Fibroblast of gingiva (primary cell): ENCODE results near the gene AGPAT3.

Experiments
- DNase-seq: peaks from one replicate; pipeline ENCODE4 v3.0.0-alpha.2; 2011; ENCODE audit warnings: low read depth

The AGPAT3 gene

GRCh38 chr21:43957128-43957571, 92.1 kb downstream of the AGPAT3 start:
- no peak for DNase-seq

- DNase-seq, result no peak
Measured at GRCh38 chr21:43957611-43958362, 92.8 kb downstream of the AGPAT3 start.

DNA sequence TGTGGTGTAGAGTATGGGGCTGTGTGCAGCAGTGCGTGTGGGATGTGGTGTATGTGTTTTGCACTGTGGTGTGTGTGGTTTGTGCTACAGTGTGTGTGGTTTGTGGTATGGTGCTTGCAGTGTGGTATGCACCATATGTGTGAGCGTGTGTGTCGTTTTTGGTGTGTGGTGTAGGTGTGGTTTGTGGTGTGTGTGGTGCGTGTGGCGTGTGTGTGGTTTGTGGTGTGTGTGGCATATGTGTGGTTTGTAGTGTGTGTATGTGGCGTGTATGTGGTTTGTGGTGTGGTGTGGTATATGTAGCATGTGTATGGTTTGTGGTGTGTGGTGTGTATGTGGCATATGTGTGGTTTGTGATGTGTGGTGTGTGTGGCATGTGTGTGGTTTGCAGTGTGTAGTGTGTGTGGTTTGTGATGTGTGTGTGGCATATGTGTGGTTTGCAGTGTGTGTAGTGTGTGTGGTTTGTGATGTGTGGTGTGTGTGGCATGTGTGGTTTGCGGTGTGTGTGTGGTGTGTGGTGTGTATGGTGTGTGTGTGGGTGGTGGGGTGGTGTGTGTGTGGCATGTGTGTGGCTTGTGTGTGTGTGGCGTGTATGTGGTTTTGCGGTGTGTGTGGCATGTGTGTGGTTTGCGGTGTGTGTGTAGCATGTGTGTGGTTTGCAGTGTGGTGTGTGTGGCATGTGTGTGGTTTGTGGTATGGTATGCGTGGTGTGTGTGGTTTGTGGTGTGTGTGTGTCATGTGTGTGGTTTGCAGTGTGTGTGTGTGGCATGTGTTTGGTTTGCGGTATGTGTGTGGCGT, 93.5 kb downstream of the AGPAT3 start:
- DNase-seq, result no peak

DNA sequence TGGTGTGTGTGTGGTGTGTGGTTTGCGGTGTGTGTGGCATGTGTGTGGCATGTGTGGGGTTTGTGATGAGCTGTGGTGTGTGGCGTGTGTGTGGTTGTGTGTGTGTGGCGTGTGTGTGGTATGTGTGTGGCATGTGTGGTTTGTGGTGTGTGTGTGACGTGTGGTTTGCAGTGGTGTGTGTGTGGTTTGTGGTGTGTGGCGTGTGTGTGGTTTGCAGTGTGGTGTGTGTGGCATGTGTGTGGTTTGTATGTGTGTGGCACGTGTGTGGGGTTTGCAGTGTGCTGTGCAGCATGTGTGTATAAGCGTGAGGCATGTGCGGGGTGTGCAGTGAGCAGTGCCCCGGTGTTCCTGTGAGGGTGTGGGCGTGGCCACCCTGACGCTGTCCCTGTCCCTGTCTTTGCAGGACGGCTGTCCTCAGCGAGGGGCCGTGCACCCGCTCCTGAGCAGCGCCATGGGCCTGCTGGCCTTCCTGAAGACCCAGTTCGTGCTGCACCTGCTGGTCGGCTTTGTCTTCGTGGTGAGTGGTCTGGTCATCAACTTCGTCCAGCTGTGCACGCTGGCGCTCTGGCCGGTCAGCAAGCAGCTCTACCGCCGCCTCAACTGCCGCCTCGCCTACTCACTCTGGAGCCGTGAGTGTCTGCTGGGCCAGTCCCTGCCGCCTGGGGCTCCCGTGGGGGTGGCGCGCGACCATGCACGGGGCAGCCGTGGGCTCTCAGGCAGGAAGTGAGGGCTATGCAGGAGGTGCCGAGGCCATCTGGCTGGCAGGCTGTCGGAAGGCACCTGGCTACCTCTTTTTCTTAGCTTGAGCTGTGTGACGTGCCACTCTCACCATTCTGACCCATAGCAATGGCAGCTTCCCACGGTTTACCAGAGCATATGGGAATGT, 94.5 kb downstream of the AGPAT3 start:
- DNase-seq, result no peak

DNA sequence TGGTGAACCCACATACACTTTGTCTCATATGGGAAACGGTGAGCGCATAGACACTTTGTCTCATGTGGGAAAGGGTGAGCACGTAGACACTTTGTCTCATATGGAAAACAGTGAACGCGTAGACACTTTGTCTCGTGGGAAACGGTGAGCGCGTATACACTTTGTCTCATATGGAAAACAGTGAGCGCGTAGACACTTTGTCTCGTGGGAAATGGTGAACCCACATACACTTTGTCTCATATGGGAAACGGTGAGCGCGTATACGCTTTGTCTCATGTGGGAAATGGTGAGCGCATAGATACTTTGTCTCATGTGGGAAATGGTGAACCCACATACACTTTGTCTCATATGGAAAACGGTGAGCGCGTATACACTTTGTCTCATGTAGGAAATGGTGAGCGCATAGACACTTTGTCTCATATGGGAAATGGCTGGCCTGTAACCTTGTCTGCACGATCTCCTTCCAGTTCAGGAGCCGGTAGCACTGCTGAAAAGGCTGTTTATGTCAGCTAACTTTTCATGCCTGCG, 96.4 kb downstream of the AGPAT3 start:
- DNase-seq, result no peak

GRCh38 chr21:43965911-43966585, 101.0 kb downstream of the AGPAT3 start:
- no peak for DNase-seq

GRCh38 chr21:43966946-43967512, 102.0 kb downstream of the AGPAT3 start:
- DNase-seq, result no peak

DNA sequence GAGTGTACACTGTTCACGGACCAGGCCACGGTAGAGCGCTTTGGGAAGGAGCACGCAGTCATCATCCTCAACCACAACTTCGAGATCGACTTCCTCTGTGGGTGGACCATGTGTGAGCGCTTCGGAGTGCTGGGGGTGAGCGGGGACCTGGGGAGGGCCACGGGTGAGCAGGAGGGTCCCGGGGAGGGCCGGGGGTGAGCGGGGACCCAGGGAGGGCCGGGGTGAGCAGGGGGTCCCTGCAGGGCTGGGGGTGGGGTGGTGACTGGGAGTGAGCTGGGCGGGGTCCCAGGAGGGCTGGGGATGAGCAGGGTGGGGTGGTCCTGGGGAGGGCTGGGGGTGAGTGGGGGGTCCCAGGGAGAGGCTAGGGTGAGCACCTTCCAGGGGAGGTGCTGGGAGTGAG, 103.0 kb downstream of the AGPAT3 start:
- no peak for DNase-seq

DNA sequence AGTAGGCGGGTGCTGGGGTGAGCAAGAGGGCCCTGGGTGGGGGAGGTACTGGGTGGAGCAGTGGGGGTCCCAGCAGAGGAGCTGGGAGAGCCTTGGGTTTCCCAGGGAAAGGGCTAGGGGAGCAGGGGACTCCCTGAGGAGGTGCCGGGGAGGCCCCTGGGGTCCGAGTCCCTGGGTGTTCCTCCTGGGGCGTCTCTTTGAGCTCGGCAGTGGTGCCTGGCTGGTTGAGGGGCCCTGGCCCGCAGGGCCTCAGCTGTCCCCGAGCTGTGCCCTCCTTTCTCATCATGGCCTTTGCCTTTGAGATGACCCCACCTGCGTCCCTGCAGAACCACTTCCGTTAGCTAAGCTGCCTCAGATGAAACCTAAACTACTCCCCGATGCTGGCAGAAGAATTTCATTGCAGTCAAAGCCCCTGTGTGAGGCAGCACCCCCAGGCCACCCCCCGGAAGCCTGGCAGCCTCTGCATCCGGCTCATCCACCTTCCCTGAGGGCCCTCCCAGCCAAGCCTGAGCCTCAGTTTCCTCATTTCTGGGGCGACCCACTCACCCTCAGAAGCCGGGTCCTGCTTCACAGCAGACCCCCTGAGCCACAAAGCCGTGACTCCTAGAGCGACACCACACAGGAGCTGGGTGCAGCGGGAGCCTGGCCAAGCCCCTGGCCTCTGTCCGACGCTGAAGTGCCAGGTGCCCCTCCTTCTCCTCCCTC, 103.5 kb downstream of the AGPAT3 start:
- DNase-seq, result no peak

GRCh38 chr21:43969115-43969444, 104.1 kb downstream of the AGPAT3 start:
- DNase-seq, result no peak

DNA sequence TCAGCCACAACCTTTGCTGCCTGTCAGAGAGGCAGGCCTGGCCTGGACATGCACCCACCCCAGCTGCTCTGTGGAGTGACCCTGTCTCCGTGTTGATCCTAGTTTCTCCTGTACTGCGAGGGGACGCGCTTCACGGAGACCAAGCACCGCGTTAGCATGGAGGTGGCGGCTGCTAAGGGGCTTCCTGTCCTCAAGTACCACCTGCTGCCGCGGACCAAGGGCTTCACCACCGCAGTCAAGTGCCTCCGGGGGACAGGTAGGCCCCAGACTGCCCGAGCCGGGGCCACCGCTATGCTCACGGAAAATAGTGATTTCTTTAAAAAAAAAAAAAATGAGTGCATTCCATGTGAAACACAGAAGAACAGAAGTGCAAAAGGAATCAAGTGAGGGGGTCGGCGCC, 105.5 kb downstream of the AGPAT3 start:
- no peak for DNase-seq

DNA sequence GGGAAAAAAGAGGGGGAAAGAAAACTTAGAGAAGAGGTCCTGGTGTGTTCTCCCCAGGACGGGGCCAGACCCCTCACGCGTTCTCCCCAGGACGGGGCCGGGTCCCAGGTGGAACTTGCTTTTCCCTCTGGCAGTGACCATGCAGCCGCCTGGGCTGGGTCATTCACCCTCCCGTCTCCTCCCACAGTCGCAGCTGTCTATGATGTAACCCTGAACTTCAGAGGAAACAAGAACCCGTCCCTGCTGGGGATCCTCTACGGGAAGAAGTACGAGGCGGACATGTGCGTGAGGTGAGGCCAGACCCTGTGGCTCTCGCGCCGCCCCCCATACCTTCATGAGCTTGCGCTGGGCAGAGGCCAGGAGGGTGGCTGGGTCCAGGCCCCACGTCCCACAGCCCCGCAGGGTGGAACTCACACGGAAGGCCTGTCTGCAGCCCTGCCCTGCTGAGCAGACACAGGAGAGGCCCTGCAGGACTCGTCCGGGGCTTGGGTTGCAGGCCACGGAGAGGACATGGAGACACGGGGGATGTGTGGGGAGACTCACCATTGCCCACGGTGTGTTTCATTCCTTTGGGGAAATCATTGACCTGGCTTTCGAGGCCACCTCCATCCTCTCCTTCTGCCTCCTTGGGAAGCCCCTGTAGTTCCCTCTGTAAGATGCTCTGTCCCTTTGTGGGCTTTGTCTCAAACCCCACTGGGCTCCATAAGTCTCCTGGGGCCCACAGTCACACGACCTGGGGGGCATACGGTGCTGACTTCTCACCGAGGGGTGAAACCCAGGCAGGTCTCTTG, 106.4 kb downstream of the AGPAT3 start:
- DNase-seq, result no peak

DNA sequence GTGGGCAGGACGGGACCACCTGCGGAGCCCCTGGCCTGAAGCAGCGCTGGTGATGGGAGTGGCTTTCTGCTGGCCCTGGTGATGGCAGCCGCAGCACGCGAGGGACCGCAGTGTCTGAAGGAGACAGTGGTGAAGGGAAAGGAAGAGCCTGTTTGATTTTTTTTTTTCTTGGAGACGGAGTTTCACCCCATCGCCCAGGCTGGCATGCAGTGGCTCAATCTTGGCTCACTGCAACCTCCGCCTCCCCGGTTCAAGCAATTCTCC, 106.9 kb downstream of the AGPAT3 start:
- DNase-seq, result no peak

DNA sequence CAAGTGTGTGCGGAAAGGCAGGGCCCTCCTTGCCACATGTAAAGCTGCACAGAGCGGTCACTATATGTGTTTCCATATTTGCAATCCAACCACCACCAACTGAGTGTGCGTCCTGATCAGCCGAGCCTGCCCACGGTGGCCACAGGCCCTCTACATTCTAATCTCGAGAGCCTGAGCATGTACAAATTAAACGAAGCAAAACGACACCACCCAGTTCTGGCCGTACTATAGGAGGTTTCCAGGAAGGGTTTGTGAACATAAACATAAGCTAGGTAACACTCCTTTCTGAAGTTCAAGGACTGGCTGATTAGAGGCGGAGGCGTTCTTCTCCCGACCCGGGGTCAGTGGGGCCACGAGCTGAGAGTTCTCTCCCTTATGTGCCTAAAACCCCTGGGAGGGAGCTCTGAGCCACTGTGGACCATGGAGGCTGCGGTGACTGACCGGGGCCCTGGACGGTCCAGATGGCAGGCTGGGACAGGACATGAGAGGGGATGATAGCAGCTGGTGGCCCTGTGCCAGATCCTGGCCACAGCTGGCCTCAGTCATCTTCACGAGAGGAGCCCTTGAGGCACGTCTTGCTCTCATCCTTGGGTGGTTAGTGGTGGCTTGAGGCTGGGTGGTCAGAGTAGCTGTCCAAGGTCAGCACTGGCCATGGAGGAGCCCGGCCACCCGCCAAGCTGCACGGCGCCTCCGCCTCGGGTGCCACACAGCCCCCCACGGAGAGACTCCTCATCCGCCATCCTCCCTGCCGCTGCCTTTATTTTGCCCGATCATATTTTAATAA, 108.0 kb downstream of the AGPAT3 start:
- DNase-seq, result no peak

DNA sequence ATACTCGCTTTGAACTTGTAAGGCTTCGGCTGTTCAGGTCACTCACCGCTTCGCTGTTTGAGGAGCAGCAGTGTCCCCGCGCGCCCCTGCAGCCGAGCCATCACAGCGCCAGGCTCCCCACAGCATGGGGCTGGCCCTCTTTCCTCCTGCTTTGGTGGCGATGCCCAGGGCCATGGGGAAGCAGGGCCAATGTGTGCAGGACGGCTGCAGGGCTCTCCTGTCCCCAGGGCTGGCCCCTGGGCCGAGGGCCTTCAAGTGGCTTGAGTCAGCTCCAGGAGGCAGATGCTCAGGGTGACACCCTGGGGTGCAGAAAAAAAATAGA, 108.6 kb downstream of the AGPAT3 start:
- DNase-seq, result no peak

GRCh38 chr21:43974791-43975468, 109.9 kb downstream of the AGPAT3 start:
- DNase-seq, result no peak

GRCh38 chr21:43975469-43976098, 110.6 kb downstream of the AGPAT3 start:
- DNase-seq, result peak; percentile 42

DNA sequence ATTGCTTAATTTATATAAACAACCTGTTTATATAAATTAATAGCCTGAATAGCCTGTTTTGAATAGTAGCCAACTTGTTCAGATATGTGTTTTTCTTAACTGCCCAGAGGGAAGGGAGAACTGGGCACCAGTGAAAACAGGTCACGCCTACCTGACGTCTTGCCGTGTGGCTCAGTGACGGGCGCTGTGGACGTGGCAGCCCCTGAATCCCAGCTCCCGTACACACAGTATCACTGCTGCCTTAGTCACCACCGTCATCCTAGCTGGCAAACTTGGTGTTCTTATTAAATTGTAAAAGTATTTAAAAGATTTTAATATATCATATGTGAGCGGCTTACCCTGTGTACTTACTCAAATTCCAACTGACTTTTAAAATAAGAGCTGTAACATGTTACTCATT, 111.6 kb downstream of the AGPAT3 start:
- DNase-seq, result peak; percentile 78

GRCh38 chr21:43978060-43978459, 113.0 kb downstream of the AGPAT3 start:
- DNase-seq, result no peak
